Stimulated activated CD8-positive, alpha-beta memory T cell treated with anti-CD3 and anti-CD28 coated beads, Interleukin-7, amount 100 ng/mL, for 4 hours (primary cell): Measurements from ENCODE around the gene ACACB.
A peak's percentile ranks its signal among the peaks of the same experiment; 100 is the strongest.
"Not testable (repeated sequence)": the region's sequence is repeated elsewhere in the genome, so short reads cannot be mapped to it uniquely, and the experiment has no call there.

Source experiments
- DNase-seq, 2 donors: peaks; one replicate each; pipeline ENCODE4 v3.0.0-alpha.2; 2020; ENCODE audit warnings: low read depth in 2 of 2

ACACB gene

DNA sequence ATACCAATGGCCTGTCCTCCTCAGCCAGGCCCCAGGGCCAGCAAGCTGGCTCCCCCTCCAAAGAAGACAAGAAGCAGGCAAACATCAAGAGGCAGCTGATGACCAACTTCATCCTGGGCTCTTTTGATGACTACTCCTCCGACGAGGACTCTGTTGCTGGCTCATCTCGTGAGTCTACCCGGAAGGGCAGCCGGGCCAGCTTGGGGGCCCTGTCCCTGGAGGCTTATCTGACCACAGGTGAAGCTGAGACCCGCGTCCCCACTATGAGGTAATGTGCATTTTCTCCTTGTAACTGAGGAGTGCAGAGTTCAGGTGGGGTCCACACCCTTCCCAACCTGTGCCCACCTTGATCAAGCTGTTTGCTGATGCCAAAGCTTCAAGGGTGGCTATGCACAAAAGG lies 23.4 kb downstream of the ACACB start:
- DNase-seq, result no peak

GRCh38 chr12:109140560-109140959 lies 24.2 kb downstream of the ACACB start:
- DNase-seq, result no peak

GRCh38 chr12:109144224-109144623 lies 27.8 kb downstream of the ACACB start:
- no peak for DNase-seq

GRCh38 chr12:109147126-109147525 lies 30.7 kb downstream of the ACACB start:
- DNase-seq, result not testable (repeated sequence)

DNA sequence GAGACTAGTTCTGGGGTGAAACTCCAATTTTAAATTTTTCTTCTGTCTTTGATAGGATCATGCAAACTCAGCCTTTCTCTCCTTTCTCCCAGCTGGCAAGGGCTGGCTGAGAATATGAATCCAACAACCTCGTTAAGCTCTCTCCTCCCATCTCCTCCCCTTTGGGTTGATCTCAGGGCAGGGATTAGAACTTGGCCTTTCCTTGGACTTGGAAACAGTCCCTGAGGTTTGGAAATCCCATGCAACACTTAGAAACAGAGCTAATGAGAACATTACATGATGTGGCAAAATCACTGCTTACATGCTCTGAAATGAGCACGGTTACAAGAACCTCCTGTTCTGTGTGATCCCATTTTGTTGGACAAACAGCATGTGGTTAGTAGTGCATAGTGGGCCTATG lies 31.6 kb downstream of the ACACB start:
- DNase-seq, result no peak

GRCh38 chr12:109150124-109150640 lies 33.8 kb downstream of the ACACB start:
- DNase-seq, result no peak

GRCh38 chr12:109151457-109151856 lies 35.1 kb downstream of the ACACB start:
- DNase-seq, result no peak

DNA sequence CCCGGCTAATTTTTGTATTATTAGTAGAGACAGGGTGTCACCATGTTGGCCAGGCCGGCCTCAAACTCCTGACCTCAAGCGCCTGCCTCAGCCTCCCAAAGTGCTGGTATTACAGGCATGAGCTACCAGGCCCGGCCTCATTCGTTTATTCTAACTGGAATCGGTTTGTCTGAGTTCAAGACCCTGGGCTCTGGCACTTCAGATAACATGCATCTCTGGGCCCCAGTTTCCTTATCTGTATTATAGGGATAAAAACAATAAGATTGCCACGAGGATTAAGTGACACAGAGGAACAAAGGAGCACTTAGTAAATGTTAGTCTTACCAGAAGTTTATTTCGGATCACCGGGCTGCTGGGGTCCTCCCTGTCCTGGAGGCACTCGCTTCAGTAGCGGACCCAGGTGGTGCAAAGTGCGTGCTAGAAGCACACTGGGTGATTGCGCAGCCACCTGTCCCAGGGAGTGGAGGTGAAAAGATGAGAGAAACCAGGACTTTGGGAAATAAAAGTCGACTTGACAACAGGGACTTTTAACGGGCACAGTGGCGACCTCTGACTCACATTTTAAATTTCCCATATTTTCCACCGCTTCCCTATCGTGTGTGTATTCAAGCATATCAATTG lies 37.5 kb downstream of the ACACB start:
- no peak for DNase-seq

DNA sequence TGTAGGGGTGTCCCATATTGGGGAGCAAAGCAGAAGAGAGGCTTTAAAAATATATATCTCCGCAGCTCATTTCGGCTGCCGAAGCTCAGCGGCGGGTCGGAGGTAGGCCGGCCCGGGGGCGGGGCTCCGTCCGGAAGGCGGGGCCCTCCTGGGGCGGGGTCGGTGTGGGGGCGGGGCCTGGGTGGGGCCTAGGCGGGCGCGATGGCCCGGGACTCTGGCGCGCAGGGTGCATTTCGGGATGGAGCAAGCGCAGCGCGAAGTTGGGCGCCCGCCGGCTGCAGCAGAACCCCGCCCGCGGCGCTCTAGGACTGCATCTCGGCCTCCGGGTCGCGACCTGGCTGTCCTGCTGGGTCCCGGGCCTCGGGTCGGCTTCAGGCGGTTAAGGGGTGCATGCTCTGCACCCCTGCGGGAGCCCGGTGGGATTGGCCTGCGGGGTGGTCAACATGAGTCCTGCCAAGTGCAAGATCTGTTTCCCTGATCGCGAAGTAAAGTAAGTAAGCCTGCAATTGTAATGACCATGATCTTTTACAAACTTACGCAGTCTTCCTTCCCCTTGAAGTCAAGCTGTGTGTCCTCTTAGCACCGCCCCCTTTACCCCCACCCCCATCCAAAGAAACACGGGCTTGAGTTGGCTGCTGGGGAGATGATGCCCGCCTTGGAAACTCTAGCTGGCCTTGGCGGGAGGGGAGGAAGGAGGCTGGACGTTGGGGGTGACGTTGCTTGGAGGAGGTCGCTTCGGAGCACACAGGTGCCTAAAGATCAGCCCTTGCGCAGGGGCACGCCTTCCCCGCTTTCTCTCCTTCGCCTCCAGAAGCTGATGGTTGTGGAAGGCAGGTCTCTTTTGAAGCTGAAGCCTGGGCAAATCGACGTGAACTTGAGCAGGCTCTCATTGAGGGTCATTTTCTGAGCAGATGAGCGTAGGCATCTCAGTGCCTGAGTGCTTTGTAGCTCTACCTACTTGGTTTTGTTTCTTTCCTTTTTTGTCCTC lies 38.4 kb downstream of the ACACB start:
- DNase-seq, result peak; percentile 39 to 68

GRCh38 chr12:109156036-109156435 lies 39.6 kb downstream of the ACACB start:
- DNase-seq, result no peak

- no peak for DNase-seq
Observed at GRCh38 chr12:109156586-109156985, 40.2 kb downstream of the ACACB start.

DNA sequence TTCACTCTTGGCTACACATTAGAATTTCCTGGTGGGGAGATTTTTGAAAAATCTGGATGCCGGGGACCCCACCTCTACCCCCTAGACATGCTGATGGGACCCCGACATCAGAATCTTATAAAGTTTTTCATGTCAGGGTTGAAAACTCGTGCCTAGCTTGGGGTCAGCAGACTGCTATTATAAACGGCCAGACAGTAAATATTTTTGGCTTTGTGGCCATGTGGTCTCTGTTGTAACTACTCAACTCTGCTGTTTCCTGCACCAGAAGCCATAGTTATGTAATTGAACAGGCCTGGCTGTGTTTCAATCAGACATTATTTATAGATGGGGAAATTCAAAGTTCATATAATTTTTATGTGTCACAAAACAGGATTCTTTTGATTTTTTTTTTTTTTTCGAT lies 41.6 kb downstream of the ACACB start:
- DNase-seq, result no peak

GRCh38 chr12:109160433-109160832 lies 44.0 kb downstream of the ACACB start:
- DNase-seq, result no peak

- DNase-seq, result no peak
Observed at GRCh38 chr12:109160873-109161272, 44.5 kb downstream of the ACACB start.

DNA sequence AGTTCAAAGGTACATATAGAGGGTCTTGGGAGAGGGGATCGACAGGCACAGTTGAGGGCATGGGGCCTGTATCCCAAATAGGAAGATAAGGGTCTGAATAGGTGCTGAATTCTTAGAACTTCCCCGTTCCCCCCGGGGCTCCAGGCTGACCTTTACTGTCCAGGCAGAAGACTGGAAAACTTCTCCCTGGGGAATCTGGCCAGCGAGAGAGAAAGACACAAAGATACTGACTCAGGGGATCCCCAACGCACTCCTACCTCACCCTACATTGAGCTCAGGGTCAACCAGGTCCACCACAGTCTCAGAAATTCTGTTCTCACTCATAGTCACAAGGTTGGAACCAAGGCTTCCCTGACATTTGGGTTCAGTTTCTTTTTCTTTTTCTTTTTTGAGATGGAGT lies 46.2 kb downstream of the ACACB start:
- no peak for DNase-seq

GRCh38 chr12:109163167-109163566 lies 46.8 kb downstream of the ACACB start:
- no peak for DNase-seq

- no peak for DNase-seq
Observed at GRCh38 chr12:109165599-109165998, 49.2 kb downstream of the ACACB start.

DNA sequence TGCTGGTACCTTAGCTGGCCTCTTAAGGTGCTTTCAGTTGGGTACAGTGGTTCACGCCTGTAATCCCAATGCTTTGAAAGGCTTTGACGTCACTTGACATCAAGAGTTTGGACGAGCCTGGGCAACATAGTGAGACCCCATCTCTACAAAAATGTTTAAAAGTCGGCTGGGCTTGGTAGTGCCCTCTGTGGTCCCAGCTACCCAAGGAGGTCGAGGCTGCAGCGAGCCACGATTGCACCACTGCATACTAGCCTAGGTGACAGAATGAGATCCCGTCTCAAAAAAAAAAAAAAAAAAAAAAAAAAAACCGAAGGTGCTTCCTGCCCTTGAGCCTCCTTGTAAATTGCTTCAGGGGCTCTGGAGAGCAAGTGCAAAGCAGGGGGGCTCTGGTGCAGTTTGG lies 50.0 kb downstream of the ACACB start:
- DNase-seq, result no peak

DNA sequence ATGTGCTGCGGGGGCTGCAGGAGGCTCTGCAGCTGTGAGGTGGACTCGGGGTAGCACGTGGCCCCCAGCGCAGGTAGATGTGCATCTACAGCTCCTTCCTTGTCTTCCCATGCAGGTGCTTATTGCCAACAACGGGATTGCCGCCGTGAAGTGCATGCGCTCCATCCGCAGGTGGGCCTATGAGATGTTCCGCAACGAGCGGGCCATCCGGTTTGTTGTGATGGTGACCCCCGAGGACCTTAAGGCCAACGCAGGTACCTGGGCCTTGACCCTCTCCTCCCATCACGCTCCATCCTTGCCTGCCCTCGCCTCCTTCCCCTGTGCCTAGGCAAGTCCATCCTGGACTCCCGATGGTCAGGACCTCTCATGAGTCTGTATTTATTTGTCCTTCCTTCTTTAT lies 51.4 kb downstream of the ACACB start:
- no peak for DNase-seq

DNA sequence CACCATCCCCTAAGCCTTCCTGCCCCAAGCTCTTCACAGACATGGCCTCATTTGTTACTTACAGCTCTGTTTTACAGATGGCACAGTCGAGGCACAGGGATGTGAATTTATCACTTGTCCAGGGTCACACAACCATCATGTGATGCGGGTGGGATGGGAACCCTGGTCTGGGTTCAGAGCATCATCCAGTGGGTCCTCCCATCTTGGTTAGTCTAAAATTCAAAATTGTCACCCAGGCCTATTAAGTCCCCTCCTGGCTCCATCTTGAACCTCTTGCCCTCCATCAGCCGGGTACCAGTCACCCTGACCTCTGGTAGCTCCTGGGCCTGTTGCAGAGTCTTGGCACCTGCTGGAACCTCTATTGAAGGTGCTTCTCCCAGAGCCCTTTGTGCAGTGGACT lies 52.9 kb downstream of the ACACB start:
- no peak for DNase-seq

DNA sequence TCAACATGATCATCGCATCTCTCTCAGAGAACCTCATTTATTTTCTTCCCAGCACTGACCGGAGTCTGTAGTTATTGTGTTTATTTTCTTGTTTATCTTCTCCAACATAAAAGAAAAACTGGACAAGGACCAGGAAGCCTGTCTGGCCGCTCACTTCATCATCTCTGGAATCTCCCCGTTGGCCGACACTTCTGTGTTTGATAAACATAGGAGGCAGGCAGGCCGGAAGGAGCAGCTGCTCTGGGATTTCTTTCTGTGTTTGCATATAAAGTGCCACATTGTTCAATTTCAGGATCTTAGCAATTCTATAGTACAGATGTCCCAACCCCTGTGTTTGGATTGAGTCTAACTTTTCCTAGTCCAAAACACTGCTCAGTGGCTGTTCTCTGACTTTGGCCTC lies 53.3 kb downstream of the ACACB start:
- DNase-seq, result no peak

DNA sequence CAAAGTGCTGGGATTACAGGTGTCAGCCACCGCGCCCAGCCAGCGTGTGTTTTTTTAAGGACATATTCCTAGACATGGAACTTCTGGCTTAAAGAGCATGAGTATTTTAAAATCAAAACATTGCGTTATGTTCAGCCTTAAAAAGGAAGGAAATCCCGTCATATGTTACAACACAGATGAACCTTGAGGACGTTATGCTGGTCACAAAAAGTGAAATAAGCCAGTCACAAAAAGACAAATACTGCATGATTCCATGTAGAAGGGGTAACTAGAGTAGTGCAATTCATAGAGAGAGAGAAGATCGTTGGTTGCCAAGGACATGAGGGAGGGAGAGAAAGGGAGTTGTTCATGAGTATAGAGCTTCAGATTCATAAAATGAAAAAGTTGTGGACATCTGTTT lies 53.9 kb downstream of the ACACB start:
- no peak for DNase-seq

DNA sequence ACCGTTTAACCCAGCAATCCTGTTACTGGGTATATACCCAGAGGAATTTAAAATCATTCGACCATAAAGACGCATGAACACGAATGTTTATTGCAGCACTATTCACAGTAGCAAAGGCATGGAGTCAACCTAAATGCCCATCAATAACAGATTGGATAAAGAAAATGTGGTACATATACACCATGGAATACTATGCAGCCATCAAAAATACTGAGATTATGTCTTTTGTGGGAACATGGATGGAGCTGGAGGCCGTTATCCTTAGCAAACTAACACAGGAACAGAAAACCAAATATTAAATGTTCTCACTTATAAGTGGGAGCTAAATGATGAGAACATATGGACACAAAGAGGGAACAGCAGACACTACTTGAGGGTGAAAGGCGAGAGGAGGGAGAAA lies 56.4 kb downstream of the ACACB start:
- DNase-seq, result not testable (repeated sequence)
